Spinal cord (tissue), 10 donors: Measurements from ENCODE around the gene ULBP1. TPM values are rescaled to one million over a fixed set of nuclear protein-coding genes. Genes with fewer than 3 reads are reported as not detected.
"Not testable (repeated sequence)": the region's sequence is repeated elsewhere in the genome, so short reads cannot be mapped to it uniquely, and the experiment has no call there.

Experiments used
- DNase-seq, 6 donors: peaks; one replicate each; pipeline versions ENCODE4 v3.0.0 to v3.0.0-alpha.2; 2013 to 2015; ENCODE audit warnings: low spot score in 6 of 6, low read depth in 4 of 6
- H3K27ac ChIP-seq: one replicate; pipeline ENCODE4 v1.5.1; 2013; ENCODE audit warnings: low read depth, low read length, control low read depth
- H3K27me3 ChIP-seq: one replicate; pipeline ENCODE4 v1.6.1; 2013; ENCODE audit warnings: low read length; ENCODE audit not compliant: control insufficient read depth, insufficient read depth
- H3K36me3 ChIP-seq: one replicate; pipeline ENCODE4 v1.6.1; 2013; ENCODE audit warnings: low read length; ENCODE audit not compliant: control insufficient read depth, insufficient read depth
- H3K4me1 ChIP-seq: one replicate; pipeline ENCODE4 v1.6.1; 2013; ENCODE audit warnings: low read length; ENCODE audit not compliant: control insufficient read depth, insufficient read depth
- H3K4me3 ChIP-seq: one replicate; pipeline ENCODE4 v1.5.1; 2013; ENCODE audit warnings: low read depth, low read length, control low read depth
- H3K9me3 ChIP-seq: one replicate; pipeline ENCODE4 v1.6.1; 2013; ENCODE audit warnings: low read length; ENCODE audit not compliant: control insufficient read depth, insufficient read depth
- WGBS: methylation state at CpG from one replicate; pipeline ENCODE4 v1.1.5; 2013; ENCODE audit warnings: missing lambda C conversion rate; ENCODE audit not compliant: insufficient coverage; 5-methylcytosine and 5-hydroxymethylcytosine counted together
- long read RNA-seq, 4 donors: transcript quantifications; one replicate each; lab custom pipeline, GENCODE V29; 2026
- polyA plus RNA-seq, 2 donors: library from polyadenylated mRNA; unstranded; fragments of 120-200 nt; gene quantifications; one replicate each; pipeline ENCODE4 v1.2.1, GENCODE V29; 2013; ENCODE audit not compliant: insufficient read length in 2 of 2
- total RNA-seq, 2 donors: library from RNA; depleted of rRNA in 1 of 2; stranded (reverse); fragments of 120-200 nt in 1 of 2; fragments of >200 nt in 1 of 2; gene quantifications; one replicate each; pipeline versions ENCODE4 v1.2.3 to v1.2.4, GENCODE V29; 2013 to 2014
- donor health status: healthy.

Gene ULBP1, protein sequence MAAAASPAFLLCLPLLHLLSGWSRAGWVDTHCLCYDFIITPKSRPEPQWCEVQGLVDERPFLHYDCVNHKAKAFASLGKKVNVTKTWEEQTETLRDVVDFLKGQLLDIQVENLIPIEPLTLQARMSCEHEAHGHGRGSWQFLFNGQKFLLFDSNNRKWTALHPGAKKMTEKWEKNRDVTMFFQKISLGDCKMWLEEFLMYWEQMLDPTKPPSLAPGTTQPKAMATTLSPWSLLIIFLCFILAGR
- under 1 TPM; 0.17 to 0.20 TPM for total RNA-seq
- 1 to 10 TPM in 1 of 2 donors, under 1 TPM in 1; 0.79 to 1.3 TPM for polyA plus RNA-seq
- long read RNA-seq, donor 1: 0 reads
- long read RNA-seq, donor 2: 0 reads
- long read RNA-seq, donor 3: 0 reads
- long read RNA-seq, donor 4: 0 reads

DNA sequence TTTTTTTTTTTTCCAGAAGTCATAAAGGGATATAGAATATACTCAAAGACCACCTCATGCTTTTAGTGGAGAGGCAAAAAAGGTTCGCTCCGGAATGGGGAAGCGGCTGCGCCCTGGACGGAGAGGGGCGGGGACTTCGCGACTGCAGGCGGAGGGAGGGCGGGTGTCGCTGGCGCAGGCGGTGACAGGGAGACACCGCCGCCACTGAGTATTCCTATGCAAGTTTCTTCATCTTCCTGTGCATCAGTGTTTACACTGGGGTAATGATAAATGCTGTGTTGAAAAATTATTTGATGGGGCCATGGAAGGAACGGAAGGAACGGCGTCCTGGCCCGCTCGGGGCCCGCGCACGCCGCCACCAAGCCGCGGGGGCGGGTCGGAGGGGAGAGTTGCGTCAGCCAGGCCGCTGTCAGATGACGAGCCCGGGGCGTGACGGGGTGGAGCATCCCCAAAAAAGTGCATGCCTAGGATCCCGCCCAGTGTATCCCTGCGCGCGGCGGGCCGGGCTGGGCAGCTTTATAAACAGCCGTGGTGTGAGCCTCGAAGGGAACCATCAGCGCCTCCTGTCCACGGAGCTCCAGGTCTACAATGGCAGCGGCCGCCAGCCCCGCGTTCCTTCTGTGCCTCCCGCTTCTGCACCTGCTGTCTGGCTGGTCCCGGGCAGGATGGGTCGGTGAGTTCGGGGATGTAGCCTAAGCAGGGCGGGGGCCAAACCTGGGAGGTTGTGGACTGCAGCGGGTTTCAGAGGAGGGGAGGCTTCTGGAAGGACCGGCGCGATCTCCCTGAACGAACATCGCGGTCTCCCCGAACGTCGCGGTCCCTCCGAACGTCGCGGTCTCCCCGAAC is at the start of gene ULBP1:
ULBP1 (plus strand) TSS at position 482 of the 846 bp plus-strand sequence; CDS start at position 589, 107 bp downstream.
- Histone ChIP-seq H3K4me1 (peaks cover 28% of the 10 kb centered on the region), H3K36me3 (no peaks in the 10 kb centered on the region), H3K27me3 (peaks cover 80% of the 10 kb centered on the region), H3K4me3 (peak within 1 kb of the TSS; percentile 39), H3K9me3 (no peaks in the 10 kb centered on the region), H3K27ac (no peak within 1 kb of the TSS)
- WGBS: under 1% methylated on average over 69 of the region's 69 CpGs
- peak in 3 of 6 donors; percentile 33 to 89 (median 82) for DNase-seq

DNA sequence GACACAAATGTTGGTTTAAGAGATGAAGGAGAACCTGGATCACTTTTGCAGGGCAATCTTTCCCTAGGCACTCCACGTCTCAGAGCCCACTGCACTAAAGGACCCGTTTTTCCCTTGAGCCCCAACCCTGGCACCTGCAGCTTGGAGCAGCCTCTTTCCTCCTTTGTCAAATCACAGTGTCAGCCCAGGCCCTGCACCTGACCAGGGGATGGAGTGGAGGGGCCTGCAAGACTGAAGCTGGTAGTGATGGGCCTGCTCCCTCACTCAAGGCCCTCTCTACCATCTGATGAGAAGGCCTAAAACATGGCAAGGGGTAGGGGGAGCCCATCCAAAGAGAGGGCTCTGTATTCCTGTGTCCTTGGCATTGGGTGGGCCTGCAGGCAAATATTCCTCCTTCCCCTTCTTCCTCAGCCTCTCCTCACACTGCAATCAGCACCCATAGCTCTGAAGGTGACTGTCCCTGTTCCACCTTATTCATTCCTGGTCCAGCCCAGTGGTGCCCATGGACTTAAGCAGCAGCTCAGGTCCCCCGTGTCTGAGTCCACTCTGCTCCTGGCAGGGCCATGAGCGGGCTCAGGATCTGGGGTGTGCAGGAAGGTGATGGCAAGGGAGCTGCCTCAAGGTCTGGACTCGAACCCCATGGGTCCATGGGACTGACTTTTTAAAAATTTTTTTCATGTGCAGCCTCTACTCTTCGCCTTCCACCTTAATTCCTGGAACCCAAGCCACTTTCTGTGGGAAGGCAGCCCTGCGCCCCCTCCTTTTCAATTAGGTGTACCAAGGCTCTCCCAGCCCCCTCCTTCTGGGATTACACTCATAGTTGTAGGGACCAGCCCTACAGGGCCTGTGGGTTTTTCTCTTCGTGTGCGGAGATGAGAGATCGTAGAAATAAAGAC is 47.5 kb upstream of the ULBP1 start:
- H3K4me1 ChIP-seq: no peaks in the 10 kb centered on the region
- no peaks in the 10 kb centered on the region for H3K36me3 ChIP-seq
- no peaks in the 10 kb centered on the region for H3K27me3 ChIP-seq
- DNase-seq: no peak
- H3K4me3 ChIP-seq: no peak overlapping the region
- no peak overlapping the region for H3K27ac ChIP-seq
- no peaks in the 10 kb centered on the region for H3K9me3 ChIP-seq
- 93% methylated on average over 9 of the region's 10 CpGs for WGBS

DNA sequence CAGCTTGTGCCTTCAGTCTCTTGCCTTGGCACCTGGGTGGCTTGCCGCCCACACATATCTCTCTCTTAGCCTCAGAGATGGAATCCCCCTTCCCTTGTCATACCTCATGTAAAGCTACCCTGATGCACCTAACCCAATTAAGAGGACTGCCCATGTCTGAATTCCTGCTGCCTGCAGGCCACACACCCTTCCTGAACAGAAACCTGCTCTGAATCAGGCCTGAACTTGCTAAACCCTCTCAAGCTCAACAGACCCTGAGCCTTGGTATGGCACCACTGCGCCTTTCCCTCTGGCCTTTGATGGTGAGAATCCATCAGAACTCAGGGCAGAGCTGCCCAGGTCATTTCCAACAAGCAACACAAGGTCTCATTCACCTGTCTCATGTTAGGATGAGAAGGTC is 46.1 kb upstream of the ULBP1 start:
- Histone ChIP-seq H3K4me1 (peaks cover 6% of the 10 kb centered on the region), H3K27ac (no peak overlapping the region), H3K27me3 (peaks cover 13% of the 10 kb centered on the region), H3K36me3 (no peaks in the 10 kb centered on the region), H3K9me3 (no peaks in the 10 kb centered on the region), H3K4me3 (no peak overlapping the region)
- 86% methylated on average over 2 of the region's 2 CpGs for WGBS
- DNase-seq: no peak

DNA sequence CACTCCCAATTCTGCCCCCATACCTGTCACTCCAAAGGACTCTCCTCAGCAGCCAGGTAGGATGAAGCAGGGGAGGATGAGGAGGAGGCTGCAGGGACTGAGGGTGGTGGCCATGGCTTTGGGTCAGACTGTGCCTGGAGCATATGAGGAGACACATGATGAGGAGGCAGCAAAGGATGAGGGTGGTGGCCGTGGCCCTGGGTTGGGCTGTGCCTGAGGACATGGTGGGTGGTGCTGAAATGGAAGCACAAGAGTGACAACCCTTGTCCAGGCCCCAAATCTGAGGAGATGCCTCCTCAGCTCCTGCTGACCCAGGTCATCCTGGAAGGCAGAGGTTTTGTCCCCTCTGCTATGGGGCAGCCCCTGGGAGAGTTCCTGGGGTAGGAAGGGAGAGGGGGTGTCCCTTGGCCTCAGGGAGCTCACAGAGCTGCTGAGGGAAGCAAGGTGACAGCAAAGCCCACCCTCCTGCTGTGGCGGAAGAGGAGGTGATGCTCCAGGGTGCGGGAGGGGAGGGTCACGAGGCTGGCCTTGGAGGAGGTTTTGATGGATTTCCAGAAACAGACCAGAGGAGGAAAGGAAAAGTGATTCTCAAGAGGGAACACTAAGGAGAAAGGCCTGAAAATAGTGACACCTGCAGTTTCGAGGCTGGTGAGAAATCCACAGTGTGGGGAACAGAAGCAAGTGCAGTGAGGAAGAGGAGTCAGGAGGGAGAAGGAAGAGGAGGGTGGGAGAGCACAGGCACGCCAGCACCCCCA is 45.4 kb upstream of the ULBP1 start:
- Histone ChIP-seq H3K4me3 (no peak overlapping the region), H3K36me3 (no peaks in the 10 kb centered on the region), H3K9me3 (no peaks in the 10 kb centered on the region), H3K4me1 (peaks cover 13% of the 10 kb centered on the region), H3K27me3 (peaks cover 19% of the 10 kb centered on the region), H3K27ac (no peak overlapping the region)
- DNase-seq: no peak
- WGBS: 79% methylated on average over 6 of the region's 6 CpGs

DNA sequence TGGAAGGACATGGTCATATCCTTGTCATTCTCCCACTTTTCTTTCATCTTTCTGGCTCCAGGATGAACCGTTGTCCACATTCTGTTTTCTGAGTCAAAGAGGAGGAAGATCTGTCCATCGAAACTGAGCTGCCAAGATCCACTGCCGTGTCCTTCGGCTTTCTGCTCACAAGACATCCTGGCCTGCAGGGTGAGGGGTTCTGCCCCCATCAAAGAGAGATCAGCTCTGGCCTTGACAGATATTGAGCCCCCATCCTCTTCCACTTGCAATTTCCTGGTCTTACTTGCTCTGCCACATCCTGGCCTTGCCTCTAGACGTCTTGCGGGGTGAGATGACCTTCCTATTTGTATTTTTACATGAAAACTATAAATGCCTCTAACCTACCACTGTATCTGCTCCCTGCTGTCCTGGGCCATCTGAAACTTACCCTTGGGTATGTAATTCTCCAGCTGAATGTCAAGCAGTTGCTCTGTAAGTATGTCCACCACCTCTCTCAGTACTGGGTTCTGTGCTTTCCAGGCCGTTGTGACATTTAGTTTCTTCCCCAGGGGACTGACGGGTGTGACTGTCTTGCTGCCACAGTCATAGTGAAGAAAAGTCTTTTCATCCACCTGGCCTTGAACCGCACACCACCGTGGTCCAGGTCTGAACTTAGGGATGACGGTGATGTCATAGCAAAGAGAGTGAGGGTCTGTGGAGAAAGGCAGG is 44.5 kb upstream of the ULBP1 start:
- Histone ChIP-seq H3K4me1 (peaks cover 17% of the 10 kb centered on the region), H3K27me3 (peaks cover 29% of the 10 kb centered on the region)
- H3K9me3 ChIP-seq, H3K27ac ChIP-seq, H3K36me3 ChIP-seq, DNase-seq, H3K4me3 ChIP-seq: not testable (repeated sequence)
- 93% methylated on average over 3 of the region's 11 CpGs for WGBS

DNA sequence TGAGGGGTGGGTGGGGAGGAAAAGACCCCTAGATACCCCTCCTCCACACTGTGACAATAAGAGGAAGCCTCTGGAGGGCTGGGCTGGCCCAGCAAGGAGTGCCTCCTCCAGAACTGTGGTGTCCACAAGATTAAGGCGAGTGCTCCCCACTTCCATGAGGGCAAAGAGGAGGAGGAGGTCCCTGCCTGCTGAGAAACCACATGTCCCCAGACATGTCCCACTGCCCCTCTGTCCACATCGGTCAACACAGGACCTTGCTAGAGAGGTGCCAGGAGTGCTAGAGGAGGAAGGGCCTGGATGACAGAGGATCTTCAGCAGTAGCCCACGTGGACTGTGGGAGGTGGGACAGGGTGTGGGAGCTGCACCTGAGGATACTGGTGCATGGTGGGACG is 43.9 kb upstream of the ULBP1 start:
- 91% methylated on average over 3 of the region's 4 CpGs for WGBS

DNA sequence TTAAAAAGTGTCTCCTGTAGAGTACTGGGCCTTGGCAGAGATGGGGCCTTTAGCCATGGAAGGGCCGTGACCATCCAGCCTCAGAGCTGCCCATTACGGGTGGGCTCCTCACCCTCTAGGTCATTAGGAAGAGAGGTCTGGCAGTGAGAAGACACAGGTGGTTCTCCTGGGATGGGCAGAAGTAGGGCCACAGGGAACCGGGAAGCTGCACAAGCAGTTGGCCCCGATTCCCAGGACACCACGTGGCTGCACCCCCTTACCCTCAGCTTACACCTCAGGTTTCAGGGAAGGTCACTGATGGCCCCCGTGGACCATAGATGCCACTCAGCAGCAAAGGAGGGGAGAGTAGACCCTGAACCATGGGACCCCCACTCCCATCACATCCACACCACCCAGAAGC is 42.4 kb upstream of the ULBP1 start:
- H3K36me3 ChIP-seq: no peaks in the 10 kb centered on the region
- H3K4me3 ChIP-seq: no peak overlapping the region
- peaks cover 50% of the 10 kb centered on the region for H3K27me3 ChIP-seq
- H3K27ac ChIP-seq: no peak overlapping the region
- peaks cover 28% of the 10 kb centered on the region for H3K4me1 ChIP-seq
- DNase-seq: no peak
- 88% methylated on average over 5 of the region's 6 CpGs for WGBS
- H3K9me3 ChIP-seq: no peaks in the 10 kb centered on the region

More for the DNA sequence above, 43.9 kb upstream of the ULBP1 start:
- H3K27ac ChIP-seq: no peak overlapping the region
- peaks cover 34% of the 10 kb centered on the region for H3K27me3 ChIP-seq
- no peaks in the 10 kb centered on the region for H3K36me3 ChIP-seq
- no peak overlapping the region for H3K4me3 ChIP-seq
- H3K4me1 ChIP-seq: peaks cover 17% of the 10 kb centered on the region
- no peak for DNase-seq
- no peaks in the 10 kb centered on the region for H3K9me3 ChIP-seq

DNA sequence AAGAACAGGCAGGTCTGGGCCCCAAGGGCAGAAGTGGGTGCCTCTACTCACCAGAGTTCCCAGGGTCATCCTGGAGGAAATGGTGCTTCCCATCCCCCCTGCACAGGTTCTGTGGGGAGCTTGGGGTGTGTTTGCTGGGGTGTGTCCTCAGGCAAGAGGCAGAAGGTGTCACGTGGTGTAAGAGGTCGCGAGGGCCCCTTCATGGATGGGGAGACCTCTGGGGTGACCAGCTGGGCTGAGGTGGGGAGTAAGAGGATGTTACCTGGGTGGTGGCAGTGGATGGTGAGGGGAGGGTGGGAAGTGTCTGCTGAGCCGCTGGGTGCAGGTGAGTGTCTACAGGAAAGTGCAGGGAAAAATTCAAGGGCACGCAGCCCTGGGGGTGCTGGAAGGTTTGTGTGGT is 41.7 kb upstream of the ULBP1 start:
- H3K4me1 ChIP-seq: peaks cover 29% of the 10 kb centered on the region
- 16% methylated on average over 5 of the region's 5 CpGs for WGBS
- not testable (repeated sequence) for H3K27ac ChIP-seq, H3K4me3 ChIP-seq, H3K9me3 ChIP-seq, DNase-seq, H3K36me3 ChIP-seq
- peaks cover 55% of the 10 kb centered on the region for H3K27me3 ChIP-seq
